ENCODE results near the gene WTAP.

The WTAP gene

GRCh38 chr6:159800141-159800865 is 73.0 kb downstream of the WTAP start, which contains the start of gene PNLDC1:
PNLDC1 (plus strand) TSS chr6:159800276; CDS start chr6:159800308, 32 bp downstream.
- Histone ChIP-seq H3K27me3 (replicated peaks; ENCODE audit: control insufficient read depth, insufficient read depth, low read length, poor library complexity, severe bottlenecking) (no peaks in the 10 kb centered on the region), H3K4me1 (ENCODE audit: control insufficient read depth, insufficient read depth, low read length, poor library complexity, severe bottlenecking) (no peaks in the 10 kb centered on the region), H3K27ac (ENCODE audit: insufficient read depth, low read length, poor library complexity, severe bottlenecking) (no peak within 1 kb of the TSS), H3K36me3 (ENCODE audit: control insufficient read depth, insufficient read depth, low read length) (peaks cover 28% of the 10 kb centered on the region), H3K4me3 (ENCODE audit: insufficient read depth, low read depth, low read length, poor library complexity, severe bottlenecking) (no peak within 1 kb of the TSS), H3K9me3 (ENCODE audit: control insufficient read depth, low read length) (no peaks in the 10 kb centered on the region)
- no peak for DNase-seq

GRCh38 chr6:159801935-159802334 is 74.6 kb downstream of the WTAP start:
- Histone ChIP-seq H3K36me3 (ENCODE audit: control insufficient read depth, insufficient read depth, low read length) (peaks cover 21% of the 10 kb centered on the region), H3K27me3 (replicated peaks; ENCODE audit: control insufficient read depth, insufficient read depth, low read length, poor library complexity, severe bottlenecking) (no peaks in the 10 kb centered on the region), H3K4me3 (ENCODE audit: insufficient read depth, low read depth, low read length, poor library complexity, severe bottlenecking) (no peak overlapping the region), H3K4me1 (ENCODE audit: control insufficient read depth, insufficient read depth, low read length, poor library complexity, severe bottlenecking) (no peaks in the 10 kb centered on the region), H3K9me3 (ENCODE audit: control insufficient read depth, low read length) (no peaks in the 10 kb centered on the region), H3K27ac (ENCODE audit: insufficient read depth, low read length, poor library complexity, severe bottlenecking) (no peak overlapping the region)
- DNase-seq = no peak

- Histone ChIP-seq H3K36me3 (ENCODE audit: control insufficient read depth, insufficient read depth, low read length) (peaks cover 6% of the 10 kb centered on the region), H3K4me3 (ENCODE audit: insufficient read depth, low read depth, low read length, poor library complexity, severe bottlenecking) (no peak overlapping the region), H3K9me3 (ENCODE audit: control insufficient read depth, low read length) (no peaks in the 10 kb centered on the region), H3K27me3 (replicated peaks; ENCODE audit: control insufficient read depth, insufficient read depth, low read length, poor library complexity, severe bottlenecking) (no peaks in the 10 kb centered on the region), H3K4me1 (ENCODE audit: control insufficient read depth, insufficient read depth, low read length, poor library complexity, severe bottlenecking) (no peaks in the 10 kb centered on the region), H3K27ac (ENCODE audit: insufficient read depth, low read length, poor library complexity, severe bottlenecking) (no peak overlapping the region)
- no peak for DNase-seq
These were observed 77.2 kb downstream of the WTAP start for GRCh38 chr6:159804504-159804903.

GRCh38 chr6:159805440-159806020 is 78.2 kb downstream of the WTAP start:
- Histone ChIP-seq H3K27me3 (replicated peaks; ENCODE audit: control insufficient read depth, insufficient read depth, low read length, poor library complexity, severe bottlenecking) (no peaks in the 10 kb centered on the region), H3K27ac (ENCODE audit: insufficient read depth, low read length, poor library complexity, severe bottlenecking) (no peak overlapping the region), H3K4me3 (ENCODE audit: insufficient read depth, low read depth, low read length, poor library complexity, severe bottlenecking) (no peak overlapping the region), H3K4me1 (ENCODE audit: control insufficient read depth, insufficient read depth, low read length, poor library complexity, severe bottlenecking) (no peaks in the 10 kb centered on the region), H3K9me3 (ENCODE audit: control insufficient read depth, low read length) (no peaks in the 10 kb centered on the region), H3K36me3 (ENCODE audit: control insufficient read depth, insufficient read depth, low read length) (no peaks in the 10 kb centered on the region)
- DNase-seq = no peak
